ENCODE data around the gene USP20. TPM values are rescaled to one million over a fixed set of nuclear protein-coding genes. Genes with fewer than 3 reads are reported as not detected.
"Not testable (repeated sequence)": the region's sequence is repeated elsewhere in the genome, so short reads cannot be mapped to it uniquely, and the experiment has no call there.

Gene USP20
- total RNA-seq, 2 experiments from 2014 or later, result 107 to 111 TPM

DNA sequence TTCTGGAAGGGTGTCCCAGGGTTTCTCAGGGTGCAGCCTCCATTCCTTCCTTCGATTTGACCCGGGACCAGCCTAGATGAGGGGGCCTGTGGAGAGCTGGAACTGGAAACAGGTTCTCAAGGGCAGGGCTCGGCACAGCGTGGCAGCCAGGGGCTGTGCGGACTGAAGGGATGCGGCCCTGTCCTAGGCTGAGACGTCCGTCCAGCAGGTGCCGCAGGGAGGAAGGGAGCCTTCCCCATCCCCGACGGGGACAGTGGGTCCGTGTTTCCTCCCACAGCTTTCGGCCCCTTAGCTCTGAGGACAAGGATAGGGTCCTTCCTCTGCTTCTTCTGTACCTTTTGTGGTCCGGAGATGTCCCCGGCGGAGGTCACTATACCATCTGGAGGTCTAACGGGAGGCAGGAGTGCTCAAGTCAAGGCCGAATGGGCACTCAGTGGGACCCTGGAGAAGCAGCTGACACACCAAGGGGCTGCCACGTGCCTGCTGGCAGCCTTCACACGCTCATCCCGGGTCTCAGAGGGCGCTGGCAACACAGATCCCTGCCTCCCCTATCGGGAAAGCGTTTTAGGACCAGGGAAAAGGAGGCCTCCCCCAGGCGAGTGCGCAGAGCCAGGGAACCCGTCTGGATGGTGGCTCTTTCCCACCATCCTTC lies 49.9 kb downstream of the USP20 start:
- no peaks in the 10 kb centered on the region for H3K27me3 Mint-ChIP-seq
- peak; percentile 72 for DNase-seq
- POLR2A ChIA-PET, result interaction anchor here (0.7 to 10.9 kb wide), 22 partner anchors 10 to 259 kb away, joined by 3 to 195 read pairs (median 6); partner anchors contain the start of genes C9orf78, FNBP1, GPR107 and NTMT1
- H3K36me3 Mint-ChIP-seq, result peaks cover 12% of the 10 kb centered on the region
- H3K4me1 Mint-ChIP-seq, result peaks cover 51% of the 10 kb centered on the region
- H3K4me3 Mint-ChIP-seq, result peak overlapping the region; percentile 91
- H3K27ac Mint-ChIP-seq, result peak overlapping the region; percentile 97
- no peaks in the 10 kb centered on the region for H3K9me3 Mint-ChIP-seq
- no peak for ATAC-seq (ENCODE audit: low read depth)

DNA sequence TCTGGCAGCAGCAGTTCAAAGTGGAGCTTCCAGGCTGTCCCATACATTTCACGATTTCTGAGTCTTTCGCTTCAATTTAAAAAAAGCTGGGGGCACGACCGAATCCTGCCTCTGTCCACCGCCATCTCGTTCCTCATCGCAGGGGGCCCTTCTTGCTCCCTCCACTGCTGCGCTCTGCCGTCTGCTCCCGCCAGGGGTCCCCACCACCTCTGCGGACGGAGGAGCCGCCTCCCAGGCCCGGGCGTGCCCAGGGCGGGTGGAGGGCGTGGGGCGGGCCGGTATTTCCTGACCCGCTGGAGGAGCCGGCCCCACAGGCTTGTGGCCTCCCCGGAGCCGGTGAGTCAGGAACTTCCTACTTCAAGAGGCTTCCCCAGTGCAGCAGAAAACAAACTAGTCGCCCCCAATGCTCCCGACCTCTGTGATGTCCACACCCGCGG lies 50.4 kb downstream of the USP20 start:
- Mint-ChIP-seq H3K9me3 (no peaks in the 10 kb centered on the region), H3K27me3 (no peaks in the 10 kb centered on the region), H3K27ac (peak overlapping the region; percentile 97), H3K4me1 (peaks cover 54% of the 10 kb centered on the region), H3K4me3 (peak overlapping the region; percentile 91), H3K36me3 (peaks cover 15% of the 10 kb centered on the region)
- DNase-seq (peak; percentile 95), ATAC-seq (ENCODE audit: low read depth) (peak; percentile 31)
- POLR2A ChIA-PET, result interaction anchor here (0.6 to 10.9 kb wide), 22 partner anchors 9 to 260 kb away, joined by 3 to 195 read pairs (median 6); partner anchors contain the start of genes C9orf78, FNBP1, GPR107 and NTMT1

GRCh38 chr9:129886226-129887174 lies 51.2 kb downstream of the USP20 start:
- DNase-seq, result peak; percentile 62
- POLR2A ChIA-PET, result interaction anchor here (0.5 to 10.9 kb wide), 23 partner anchors 9 to 261 kb away, joined by 3 to 195 read pairs (median 6); partner anchors contain the start of genes C9orf78, FNBP1, NTMT1 and TOR1A
- Mint-ChIP-seq H3K27me3 (no peaks in the 10 kb centered on the region), H3K4me3 (peak overlapping the region; percentile 91), H3K4me1 (peaks cover 60% of the 10 kb centered on the region), H3K9me3 (no peaks in the 10 kb centered on the region), H3K36me3 (peaks cover 18% of the 10 kb centered on the region), H3K27ac (peak overlapping the region; percentile 97)
- ATAC-seq (ENCODE audit: low read depth), result no peak

- POLR2A ChIA-PET, result interaction anchor here (0.6 to 10.9 kb wide), 24 partner anchors 7 to 241 kb away, joined by 3 to 195 read pairs (median 6); partner anchors contain the start of genes C9orf78, FNBP1, GPR107 and TOR1B
- peak overlapping the region; percentile 97 for H3K27ac Mint-ChIP-seq
- peaks cover 25% of the 10 kb centered on the region for H3K36me3 Mint-ChIP-seq
- peak; percentile 58 for DNase-seq
- no peak for ATAC-seq (ENCODE audit: low read depth)
- peak overlapping the region; percentile 91 for H3K4me3 Mint-ChIP-seq
- H3K4me1 Mint-ChIP-seq, result peaks cover 70% of the 10 kb centered on the region
- H3K9me3 Mint-ChIP-seq, result no peaks in the 10 kb centered on the region
- no peaks in the 10 kb centered on the region for H3K27me3 Mint-ChIP-seq
Measured at GRCh38 chr9:129887334-129888292, 52.4 kb downstream of the USP20 start.

- H3K27ac Mint-ChIP-seq, result peak overlapping the region; percentile 97
- H3K27me3 Mint-ChIP-seq, result no peaks in the 10 kb centered on the region
- POLR2A ChIA-PET, result interaction anchor here (0.6 to 10.9 kb wide), 22 partner anchors 10 to 240 kb away, joined by 3 to 195 read pairs (median 4); partner anchors contain the start of genes C9orf78, FNBP1, GPR107 and TOR1B
- DNase-seq (peak; percentile 93), ATAC-seq (ENCODE audit: low read depth) (peak; percentile 46)
- H3K36me3 Mint-ChIP-seq, result peaks cover 29% of the 10 kb centered on the region
- no peaks in the 10 kb centered on the region for H3K9me3 Mint-ChIP-seq
- H3K4me3 Mint-ChIP-seq, result peak overlapping the region; percentile 91
- peaks cover 74% of the 10 kb centered on the region for H3K4me1 Mint-ChIP-seq
Measured at GRCh38 chr9:129888293-129889121, 53.2 kb downstream of the USP20 start.

GRCh38 chr9:129889122-129889940 lies 54.1 kb downstream of the USP20 start:
- ATAC-seq (ENCODE audit: low read depth) (no peak), DNase-seq (peak; percentile 68)
- Mint-ChIP-seq H3K27me3 (no peaks in the 10 kb centered on the region), H3K27ac (peak overlapping the region; percentile 97), H3K4me1 (peaks cover 76% of the 10 kb centered on the region), H3K36me3 (peaks cover 33% of the 10 kb centered on the region), H3K9me3 (no peaks in the 10 kb centered on the region), H3K4me3 (peak overlapping the region; percentile 91)
- POLR2A ChIA-PET, result interaction anchor here (0.7 to 10.9 kb wide), 22 partner anchors 9 to 164 kb away, joined by 3 to 195 read pairs (median 4); partner anchors contain the start of genes C9orf78, FNBP1, GPR107 and USP20

- peak; percentile 71 for DNase-seq
- Mint-ChIP-seq H3K9me3 (no peaks in the 10 kb centered on the region), H3K36me3 (peaks cover 36% of the 10 kb centered on the region), H3K4me1 (peaks cover 78% of the 10 kb centered on the region), H3K27me3 (no peaks in the 10 kb centered on the region), H3K4me3 (peak overlapping the region; percentile 91), H3K27ac (peak overlapping the region; percentile 97)
- POLR2A ChIA-PET, result interaction anchor here (0.7 to 10.9 kb wide), 14 partner anchors 12 to 209 kb away, joined by 3 to 195 read pairs (median 4); partner anchors contain the start of gene FNBP1
- peak; percentile 8 for ATAC-seq (ENCODE audit: low read depth)
Measured at GRCh38 chr9:129889941-129890717, 54.9 kb downstream of the USP20 start.

GRCh38 chr9:129890718-129891299 lies 55.6 kb downstream of the USP20 start:
- DNase-seq; H3K27me3 Mint-ChIP-seq; H3K9me3 Mint-ChIP-seq; ATAC-seq (ENCODE audit: low read depth): not testable (repeated sequence)
- H3K4me1 Mint-ChIP-seq, result peaks cover 81% of the 10 kb centered on the region
- H3K4me3 Mint-ChIP-seq, result peak overlapping the region; percentile 91
- POLR2A ChIA-PET, result interaction anchor here (1.0 to 10.9 kb wide), 8 partner anchors 16 to 208 kb away, joined by 3 to 195 read pairs (median 4); partner anchors contain the start of genes C9orf78, FNBP1 and USP20
- peak overlapping the region; percentile 97 for H3K27ac Mint-ChIP-seq
- peaks cover 42% of the 10 kb centered on the region for H3K36me3 Mint-ChIP-seq

DNA sequence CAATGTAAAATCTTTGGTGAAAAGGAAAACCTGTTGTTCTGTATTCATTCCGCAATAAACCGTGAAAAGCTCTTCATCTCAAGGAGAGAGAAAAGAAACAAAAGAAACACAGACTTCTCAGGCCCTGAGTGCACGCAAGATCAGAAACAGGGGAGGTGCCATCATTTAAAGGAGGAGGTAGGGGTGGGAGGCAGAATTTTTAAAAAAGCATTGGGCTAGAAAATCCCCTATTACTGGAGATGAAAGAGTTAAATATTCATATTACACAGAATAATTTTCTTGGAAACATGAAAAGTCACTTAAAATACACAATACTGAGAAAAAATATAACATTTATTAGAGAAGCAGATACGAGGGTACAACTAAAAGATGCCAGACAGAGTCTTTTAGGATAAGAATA lies 56.3 kb downstream of the USP20 start:
- peak overlapping the region; percentile 97 for H3K27ac Mint-ChIP-seq
- POLR2A ChIA-PET, result interaction anchor here (1.0 to 10.9 kb wide), 9 partner anchors 15 to 207 kb away, joined by 3 to 195 read pairs (median 4); partner anchors contain the start of genes C9orf78, FNBP1 and USP20
- H3K4me3 Mint-ChIP-seq, result peak overlapping the region; percentile 91
- peaks cover 84% of the 10 kb centered on the region for H3K4me1 Mint-ChIP-seq
- no peaks in the 10 kb centered on the region for H3K27me3 Mint-ChIP-seq
- DNase-seq, result no peak
- no peak for ATAC-seq (ENCODE audit: low read depth)
- no peaks in the 10 kb centered on the region for H3K9me3 Mint-ChIP-seq
- peaks cover 49% of the 10 kb centered on the region for H3K36me3 Mint-ChIP-seq
